K562 (cell line): ENCODE results near the gene OSBPL10. TPM values are rescaled to one million over a fixed set of nuclear protein-coding genes. Genes with fewer than 3 reads are reported as not detected.

Experiments used
- ATAC-seq: fragments of 200-7000 bp; cut with Tn5 transposase; 3 replicates; pipeline ENCODE4 v1.9.1; 2020; ENCODE audit warnings: moderate library complexity
- BruUV-seq: library from RNA; stranded (reverse); fragments of 400-500 nt; replicated peaks from 2 replicates; lab custom pipeline; 2021; lab: Mats Ljungman, UMichigan
- CTCF ChIA-PET: fragments of 300-600 bp; formaldehyde crosslinking; extraction: SDS; loops from one replicate; lab custom pipeline; 2021; ENCODE audit warnings: low intra/inter-chr PET ratio; lab: Yijun Ruan, JAX
- POLR2A ChIA-PET: fragments of 300-600, 350-650 bp; sonication (Branson Sonifier 250); formaldehyde crosslinking; extraction: SDS; loops from one replicate; lab custom pipeline; 2021; ENCODE audit warnings: antibody characterized with exemption, inconsistent platforms; lab: Yijun Ruan, JAX
- DNase-seq, 4 experiments: peaks; one replicate each; pipeline versions ENCODE4 v3.0.0 to v3.0.0-alpha.2; 2011 to 2018; ENCODE audit warnings: low spot score in 3 of 4, mixed read lengths in 3 of 4; ENCODE audit errors: extremely low read depth in 1 of 4
- FAIRE-seq: peaks from 2 replicates; lab custom pipeline; 2011; peaks lifted over from hg19 to GRCh38; lab: Jason Lieb, UNC
- H2AFZ ChIP-seq: 2 replicates; pipeline ENCODE4 v1.6.0; 2011; ENCODE audit warnings: low read depth, low read length, control low read depth, inconsistent platforms
- H3K27ac ChIP-seq: fragments of 200-600 bp; 3 replicates; pipeline ENCODE4 v1.8.0; 2011; ENCODE audit warnings: low read depth, mild to moderate bottlenecking, control low read depth, inconsistent platforms, low read length, moderate library complexity, mixed read lengths; ENCODE audit errors: extremely low read depth
- H3K27me3 ChIP-seq, 2 experiments: fragments of 300-600 bp in 1 of 2; 2 replicates in 1 of 2; 3 replicates in 1 of 2; pipeline versions ENCODE4 v1.6.0 to v1.8.0; 2011; ENCODE audit warnings: inconsistent platforms in 2 of 2, low read length in 2 of 2, mild to moderate bottlenecking in 1 of 2, mixed read lengths in 1 of 2, moderate library complexity in 1 of 2; ENCODE audit not compliant: control insufficient read depth in 2 of 2, insufficient read depth in 2 of 2
- H3K36me3 ChIP-seq: fragments of 300-600 bp; 3 replicates; pipeline ENCODE4 v1.8.0; 2011; ENCODE audit warnings: mild to moderate bottlenecking, low read length, inconsistent platforms; ENCODE audit not compliant: control insufficient read depth, insufficient read depth
- H3K4me1 ChIP-seq, 2 experiments: fragments of 200-600 bp in 1 of 2; replicated peaks in 1 of 2; 2 replicates in 1 of 2; 3 replicates in 1 of 2; pipeline versions ENCODE4 v1.5.1 to v1.8.0; 2011; ENCODE audit warnings: inconsistent platforms in 2 of 2, low read length in 2 of 2, mild to moderate bottlenecking in 1 of 2, mixed read lengths in 1 of 2, moderate library complexity in 1 of 2; ENCODE audit not compliant: control insufficient read depth in 2 of 2, insufficient read depth in 2 of 2
- H3K4me2 ChIP-seq: 2 replicates; pipeline ENCODE4 v1.6.1; 2011; ENCODE audit warnings: low read length, control low read depth, inconsistent platforms, mixed read lengths; ENCODE audit not compliant: insufficient read depth
- H3K4me3 ChIP-seq: fragments of 200-600 bp; sonication (generic), shearing (Covaris generic); 2 replicates; pipeline ENCODE4 v1.5.1; 2016; ENCODE audit warnings: control low read depth, inconsistent platforms
- H3K79me2 ChIP-seq: fragments of 200-600 bp; 3 replicates; pipeline ENCODE4 v1.8.0; 2011; ENCODE audit warnings: low read length, inconsistent platforms; ENCODE audit not compliant: control insufficient read depth, insufficient read depth
- H3K9ac ChIP-seq, 2 experiments: 2 replicates each; pipeline versions ENCODE4 v1.6.0 to v1.6.1; 2011; ENCODE audit warnings: low read depth in 2 of 2, low read length in 2 of 2, control low read depth in 1 of 2, inconsistent platforms in 1 of 2, mild to moderate bottlenecking in 1 of 2, mixed read lengths in 1 of 2; ENCODE audit not compliant: insufficient read depth in 1 of 2
- H3K9me1 ChIP-seq: one replicate; pipeline ENCODE4 v1.6.0; 2011; ENCODE audit warnings: inconsistent platforms, mild to moderate bottlenecking, low read length, moderate library complexity; ENCODE audit not compliant: control insufficient read depth, insufficient read depth
- H3K9me3 ChIP-seq: replicated peaks from 2 replicates; pipeline ENCODE4 v1.5.1; 2011; ENCODE audit warnings: low read depth, low read length, inconsistent platforms; ENCODE audit not compliant: control insufficient read depth, insufficient read depth
- H4K20me1 ChIP-seq: replicated peaks from 2 replicates; pipeline ENCODE4 v1.6.1; 2011; ENCODE audit warnings: low read length, inconsistent platforms, mixed read lengths; ENCODE audit not compliant: control insufficient read depth, insufficient read depth
- CHD4 ChIP-seq: fragments of 200-600 bp; sonication (generic); IDR thresholded peaks from 3 replicates; pipeline ENCODE4 v1.6.1; 2012; ENCODE audit warnings: low read depth, mild to moderate bottlenecking, mixed read lengths, low read length, inconsistent platforms; ENCODE audit not compliant: insufficient read depth, insufficient replicate concordance, poor library complexity, severe bottlenecking
- FIP1L1 ChIP-seq: fragments of 200-400 bp; formaldehyde crosslinking; IDR thresholded peaks from 2 replicates; pipeline ENCODE4 v1.6.1; 2018; ENCODE audit warnings: mild to moderate bottlenecking, low read depth, low read length; ENCODE audit not compliant: poor library complexity, severe bottlenecking
- KDM2B ChIP-seq: fragments of 250-450 bp; sonication (Bioruptor Pico); IDR thresholded peaks from 2 replicates; pipeline ENCODE4 v1.8.0; 2021; ENCODE audit warnings: mild to moderate bottlenecking, moderate library complexity
- SETDB1 ChIP-seq: IDR thresholded peaks from one replicate; pipeline ENCODE4 v1.6.1; 2012; ENCODE audit warnings: low read length, control low read depth, inconsistent platforms
- SMAD2 ChIP-seq: fragments of 150-350 bp; IDR thresholded peaks from 2 replicates; pipeline ENCODE4 v1.6.1; 2014; ENCODE audit warnings: low read depth, mild to moderate bottlenecking, low read length
- SMARCA4 ChIP-seq: fragments of 450-650 bp; IDR thresholded peaks from 2 replicates; pipeline ENCODE4 v1.6.1; 2016
- WGBS: fragments of 100-300 bp; shearing (Covaris generic); methylation state at CpG from one replicate; pipeline ENCODE4 v1.1.6; 2016; ENCODE audit warnings: low coverage, mixed read lengths; ENCODE audit not compliant: insufficient coverage; ENCODE audit errors: missing lambda C conversion rate; 5-methylcytosine and 5-hydroxymethylcytosine counted together
- in situ Hi-C: fragments of 300-500 bp; cut with MboI; formaldehyde crosslinking; loops from 4 replicates; pipeline ENCODE4 v1.15.0; 2018; ENCODE audit warnings: inconsistent platforms, mixed read lengths
- intact Hi-C: fragments of 100-400 bp; cut with micrococcal nuclease; formaldehyde crosslinking; loops from 2 replicates; pipeline ENCODE4 v1.14.2; 2022
- polyA plus RNA-seq, 8 experiments: library from polyadenylated mRNA; depleted of rRNA in 4 of 8; stranded (reverse) in 5 of 8; unstranded in 3 of 8; fragments of >200 nt; fragmentation: Nextera tagmentation in 2 of 8; fragmentation: Illumina TruSeq in 1 of 8; extraction: Ambion mirVana in 2 of 8; extraction: Trizol in 1 of 8; gene quantifications; 2 replicates each; pipeline versions ENCODE4 v1.2.1 to v1.2.3, GENCODE V29; 2011 to 2014; ENCODE audit warnings: inconsistent platforms in 1 of 8, missing spikeins in 1 of 8
- total RNA-seq, 7 experiments: library from RNA; depleted of rRNA in 6 of 7; stranded (reverse); fragments of >200 nt in 6 of 7; fragmentation: Illumina TruSeq in 2 of 7; extraction: Trizol in 2 of 7; gene quantifications; 2 replicates each; pipeline versions ENCODE4 v1.2.1 to v1.2.3, GENCODE V29; 2011 to 2021; ENCODE audit warnings: low replicate concordance in 1 of 7
- TF ChIP-seq, protein P1 (sequence below), 2 experiments: fragments of 450-650 bp in 1 of 2; sonication (generic) in 1 of 2; formaldehyde crosslinking in 1 of 2; IDR thresholded peaks; 2 replicates each; pipeline versions ENCODE4 v1.7.1 to v1.9.0; 2016 to 2022; ENCODE audit warnings: inconsistent platforms in 1 of 2, mild to moderate bottlenecking in 1 of 2, missing genetic modification reagents in 1 of 2

Gene OSBPL10
- total and polyA plus RNA-seq, 9 of the 15 experiments (the other 6 are each of a cell fraction or from before 2014, with no cell fraction given) = 0.03 to 0.19 (median 0.14) TPM; not detected in 2

GRCh38 chr3:31848163-31848818 is 132.8 kb downstream of the OSBPL10 start:
- Histone ChIP-seq H3K4me3 (no peak overlapping the region), H3K4me2 (no peak overlapping the region), H3K9me3 (no peaks in the 10 kb centered on the region), H3K9ac (no peak overlapping the region), H3K9me1 (no peaks in the 10 kb centered on the region), H2AFZ (no peak overlapping the region), H4K20me1 (no peaks in the 10 kb centered on the region), H3K27me3 (peaks cover 8 to 24% of the 10 kb centered on the region in 2 experiments; a peak in 4 of 5 replicates), H3K4me1 (no peaks in the 10 kb centered on the region; a peak in 1 of 5 replicates), H3K36me3 (no peaks in the 10 kb centered on the region), H3K27ac (no peak overlapping the region), H3K79me2 (no peaks in the 10 kb centered on the region)
- FAIRE-seq (no peak), ATAC-seq (no peak), DNase-seq (no peak)
- ChIA-PET POLR2A (interaction anchor here (1.2 to 1.3 kb wide), 2 partner anchors 8 to 10 kb away, joined by 3 read pairs; no protein-coding TSS in a partner anchor), CTCF (interaction anchor here (0.7 kb wide), 1 partner anchor 946 kb away, joined by 3 read pairs; no protein-coding TSS in a partner anchor)
- 0% methylated on average over 6 of the region's 6 CpGs for WGBS
- no TSS peak for BruUV-seq
- intact Hi-C loops = no loop called here
- in situ Hi-C loops = no loop called here
- TF ChIP-seq SMARCA4 (no peak), SMAD2 (no peak), CHD4 (no peak), KDM2B (CRISPR knock-in tag) (no peak), SETDB1 (no peak), FIP1L1 (no peak)
- TF ChIP-seq, protein P1, sequence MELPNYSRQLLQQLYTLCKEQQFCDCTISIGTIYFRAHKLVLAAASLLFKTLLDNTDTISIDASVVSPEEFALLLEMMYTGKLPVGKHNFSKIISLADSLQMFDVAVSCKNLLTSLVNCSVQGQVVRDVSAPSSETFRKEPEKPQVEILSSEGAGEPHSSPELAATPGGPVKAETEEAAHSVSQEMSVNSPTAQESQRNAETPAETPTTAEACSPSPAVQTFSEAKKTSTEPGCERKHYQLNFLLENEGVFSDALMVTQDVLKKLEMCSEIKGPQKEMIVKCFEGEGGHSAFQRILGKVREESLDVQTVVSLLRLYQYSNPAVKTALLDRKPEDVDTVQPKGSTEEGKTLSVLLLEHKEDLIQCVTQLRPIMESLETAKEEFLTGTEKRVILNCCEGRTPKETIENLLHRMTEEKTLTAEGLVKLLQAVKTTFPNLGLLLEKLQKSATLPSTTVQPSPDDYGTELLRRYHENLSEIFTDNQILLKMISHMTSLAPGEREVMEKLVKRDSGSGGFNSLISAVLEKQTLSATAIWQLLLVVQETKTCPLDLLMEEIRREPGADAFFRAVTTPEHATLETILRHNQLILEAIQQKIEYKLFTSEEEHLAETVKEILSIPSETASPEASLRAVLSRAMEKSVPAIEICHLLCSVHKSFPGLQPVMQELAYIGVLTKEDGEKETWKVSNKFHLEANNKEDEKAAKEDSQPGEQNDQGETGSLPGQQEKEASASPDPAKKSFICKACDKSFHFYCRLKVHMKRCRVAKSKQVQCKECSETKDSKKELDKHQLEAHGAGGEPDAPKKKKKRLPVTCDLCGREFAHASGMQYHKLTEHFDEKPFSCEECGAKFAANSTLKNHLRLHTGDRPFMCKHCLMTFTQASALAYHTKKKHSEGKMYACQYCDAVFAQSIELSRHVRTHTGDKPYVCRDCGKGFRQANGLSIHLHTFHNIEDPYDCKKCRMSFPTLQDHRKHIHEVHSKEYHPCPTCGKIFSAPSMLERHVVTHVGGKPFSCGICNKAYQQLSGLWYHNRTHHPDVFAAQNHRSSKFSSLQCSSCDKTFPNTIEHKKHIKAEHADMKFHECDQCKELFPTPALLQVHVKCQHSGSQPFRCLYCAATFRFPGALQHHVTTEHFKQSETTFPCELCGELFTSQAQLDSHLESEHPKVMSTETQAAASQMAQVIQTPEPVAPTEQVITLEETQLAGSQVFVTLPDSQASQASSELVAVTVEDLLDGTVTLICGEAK (IDR thresholded peaks at IDR 0.05) = no peak
- TF ChIP-seq, protein P1 (CRISPR knock-in tag; IDR thresholded peaks at IDR 0.05) = no peak
- TF ChIP-seq, all 486 proteins: peak for 0
